ENCODE results near the gene LSR. TPM values are rescaled to one million over a fixed set of nuclear protein-coding genes. Genes with fewer than 3 reads are reported as not detected.

The LSR gene
- total RNA-seq, 4 donors from 2014 or later, result 4.0 to 15.8 (median 5.0) TPM

DNA sequence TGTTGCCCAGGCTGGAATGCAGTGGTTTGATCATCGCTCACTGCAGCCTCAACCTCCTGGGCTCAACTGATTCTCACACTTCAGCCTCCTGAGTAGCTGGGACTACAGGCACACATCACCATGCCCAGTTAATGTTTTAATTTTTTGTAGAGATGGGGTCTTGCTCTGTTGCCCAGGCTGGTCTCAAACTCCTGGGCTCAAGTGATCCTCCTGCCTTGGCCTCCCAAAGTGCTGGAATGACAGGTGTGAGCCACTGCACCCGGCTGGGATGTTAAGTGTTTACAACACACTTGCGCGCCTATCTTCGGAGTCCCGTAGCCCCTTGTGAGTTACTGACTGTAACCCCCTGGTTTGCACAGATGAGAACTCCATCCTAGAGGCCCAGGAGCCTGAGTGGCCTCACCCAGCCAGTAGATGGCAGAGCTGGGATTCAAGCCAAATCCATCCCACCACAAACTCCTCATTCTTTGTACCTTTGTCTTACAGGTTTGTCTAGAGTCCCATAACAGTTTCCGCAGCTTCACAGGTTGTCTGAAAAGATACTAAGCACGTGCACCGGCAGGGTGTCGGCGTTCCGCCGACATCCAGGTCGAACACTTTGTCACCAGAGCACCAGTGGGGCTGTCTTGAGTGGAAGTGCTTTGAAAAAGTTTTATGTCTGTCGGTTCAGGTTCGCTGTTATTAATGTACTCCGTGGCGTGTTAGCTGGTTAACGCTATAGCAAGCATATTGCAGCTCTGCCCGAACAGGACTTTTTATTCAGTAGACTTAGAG lies 57.9 kb downstream of the LSR start:
- TF ChIP-seq, protein P1, sequence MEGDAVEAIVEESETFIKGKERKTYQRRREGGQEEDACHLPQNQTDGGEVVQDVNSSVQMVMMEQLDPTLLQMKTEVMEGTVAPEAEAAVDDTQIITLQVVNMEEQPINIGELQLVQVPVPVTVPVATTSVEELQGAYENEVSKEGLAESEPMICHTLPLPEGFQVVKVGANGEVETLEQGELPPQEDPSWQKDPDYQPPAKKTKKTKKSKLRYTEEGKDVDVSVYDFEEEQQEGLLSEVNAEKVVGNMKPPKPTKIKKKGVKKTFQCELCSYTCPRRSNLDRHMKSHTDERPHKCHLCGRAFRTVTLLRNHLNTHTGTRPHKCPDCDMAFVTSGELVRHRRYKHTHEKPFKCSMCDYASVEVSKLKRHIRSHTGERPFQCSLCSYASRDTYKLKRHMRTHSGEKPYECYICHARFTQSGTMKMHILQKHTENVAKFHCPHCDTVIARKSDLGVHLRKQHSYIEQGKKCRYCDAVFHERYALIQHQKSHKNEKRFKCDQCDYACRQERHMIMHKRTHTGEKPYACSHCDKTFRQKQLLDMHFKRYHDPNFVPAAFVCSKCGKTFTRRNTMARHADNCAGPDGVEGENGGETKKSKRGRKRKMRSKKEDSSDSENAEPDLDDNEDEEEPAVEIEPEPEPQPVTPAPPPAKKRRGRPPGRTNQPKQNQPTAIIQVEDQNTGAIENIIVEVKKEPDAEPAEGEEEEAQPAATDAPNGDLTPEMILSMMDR (IDR thresholded peaks at IDR 0.05; ENCODE audit: low read depth), result no peak

DNA sequence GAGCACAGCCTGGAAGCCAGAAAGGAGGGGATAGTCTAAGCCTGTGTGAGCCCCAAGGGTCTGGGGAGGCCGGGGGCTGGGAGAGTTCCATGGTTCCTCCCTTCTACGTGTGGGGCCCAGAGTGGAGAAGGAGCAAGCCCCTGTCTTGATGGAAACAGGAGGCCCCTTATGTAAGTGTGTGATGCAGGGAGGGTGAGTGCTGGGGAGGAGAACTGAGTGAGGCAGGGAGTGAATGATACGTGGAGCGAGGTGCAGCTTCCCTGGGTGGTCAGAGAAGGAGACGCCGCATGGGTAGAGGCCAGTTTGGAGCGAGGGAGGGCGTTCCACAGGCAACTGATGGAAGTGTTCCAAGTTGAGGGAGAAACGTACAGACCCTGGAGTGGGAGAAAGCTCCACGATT lies 59.1 kb downstream of the LSR start:
- TF ChIP-seq, protein P1 (IDR thresholded peaks at IDR 0.05; ENCODE audit: low read depth), result no peak

DNA sequence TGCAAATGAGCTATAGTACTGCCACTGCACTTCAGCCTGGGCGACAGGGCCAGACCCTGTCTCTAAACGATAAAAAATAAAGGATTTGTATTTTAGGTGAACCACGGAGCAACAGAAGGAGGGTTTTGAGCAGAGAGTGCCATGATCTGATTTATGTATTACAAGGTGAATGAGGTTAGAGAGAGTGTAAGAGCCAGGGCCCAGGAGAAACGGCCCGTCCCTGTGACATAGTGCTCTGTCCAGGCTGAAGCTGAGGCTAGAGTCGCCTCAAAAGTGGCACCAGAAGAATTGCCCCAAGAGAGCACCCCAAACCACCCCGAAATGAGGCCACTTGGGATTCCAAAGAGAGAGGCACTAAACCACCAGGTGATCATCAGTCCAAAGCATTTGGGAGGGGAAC lies 60.1 kb downstream of the LSR start:
- TF ChIP-seq, protein P1 (IDR thresholded peaks at IDR 0.05; ENCODE audit: low read depth), result no peak

DNA sequence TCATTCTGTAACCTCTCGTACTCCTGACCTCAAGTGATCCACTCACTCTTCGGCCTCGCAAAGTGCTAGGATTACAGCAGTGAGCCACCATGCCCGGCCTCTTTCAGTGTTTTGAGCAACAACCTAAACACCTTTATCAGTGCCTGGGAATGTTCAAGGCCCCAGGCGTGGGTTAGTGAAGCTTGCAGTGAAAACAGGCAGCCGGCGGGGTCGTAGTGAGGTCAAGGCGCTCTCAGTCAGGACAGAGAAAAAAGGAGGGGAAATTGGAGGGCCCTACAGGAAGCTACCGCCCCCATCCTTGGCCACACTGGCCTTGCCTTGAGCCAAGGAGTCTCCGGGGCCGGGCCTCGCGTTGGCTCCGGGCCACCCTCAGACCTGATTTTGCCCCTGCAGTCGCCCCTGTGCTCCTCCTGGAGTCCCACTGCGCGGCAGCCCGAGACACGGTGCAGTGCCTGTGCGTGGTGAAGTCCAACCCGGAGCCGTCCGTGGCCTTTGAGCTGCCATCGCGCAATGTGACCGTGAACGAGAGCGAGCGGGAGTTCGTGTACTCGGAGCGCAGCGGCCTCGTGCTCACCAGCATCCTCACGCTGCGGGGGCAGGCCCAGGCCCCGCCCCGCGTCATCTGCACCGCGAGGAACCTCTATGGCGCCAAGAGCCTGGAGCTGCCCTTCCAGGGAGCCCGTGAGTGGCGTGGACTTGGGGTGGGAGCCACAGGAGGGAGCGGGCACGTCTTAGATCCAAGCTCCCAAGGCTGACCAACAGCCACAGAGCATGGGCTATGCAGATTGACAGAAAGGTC lies 60.9 kb downstream of the LSR start:
- TF ChIP-seq, protein P1 (IDR thresholded peaks at IDR 0.05; ENCODE audit: low read depth), result no peak

DNA sequence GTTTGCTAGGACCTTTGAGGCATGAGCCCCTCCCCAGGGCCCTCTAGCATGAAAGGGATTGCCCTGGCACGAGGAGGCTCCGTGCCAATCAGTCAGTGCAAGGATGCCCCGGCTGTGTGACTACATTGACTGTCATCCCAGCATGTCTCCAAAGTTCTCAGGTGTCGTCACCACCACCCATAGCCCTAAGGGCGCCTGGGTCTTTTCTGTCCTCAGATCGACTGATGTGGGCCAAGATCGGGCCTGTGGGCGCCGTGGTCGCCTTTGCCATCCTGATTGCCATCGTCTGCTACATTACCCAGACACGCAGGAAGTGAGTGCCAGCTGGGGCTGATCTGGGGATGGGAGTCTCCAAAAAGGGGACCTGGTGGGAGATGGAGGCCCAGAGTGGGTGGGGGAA lies 61.5 kb downstream of the LSR start:
- TF ChIP-seq, protein P1 (IDR thresholded peaks at IDR 0.05; ENCODE audit: low read depth), result no peak

DNA sequence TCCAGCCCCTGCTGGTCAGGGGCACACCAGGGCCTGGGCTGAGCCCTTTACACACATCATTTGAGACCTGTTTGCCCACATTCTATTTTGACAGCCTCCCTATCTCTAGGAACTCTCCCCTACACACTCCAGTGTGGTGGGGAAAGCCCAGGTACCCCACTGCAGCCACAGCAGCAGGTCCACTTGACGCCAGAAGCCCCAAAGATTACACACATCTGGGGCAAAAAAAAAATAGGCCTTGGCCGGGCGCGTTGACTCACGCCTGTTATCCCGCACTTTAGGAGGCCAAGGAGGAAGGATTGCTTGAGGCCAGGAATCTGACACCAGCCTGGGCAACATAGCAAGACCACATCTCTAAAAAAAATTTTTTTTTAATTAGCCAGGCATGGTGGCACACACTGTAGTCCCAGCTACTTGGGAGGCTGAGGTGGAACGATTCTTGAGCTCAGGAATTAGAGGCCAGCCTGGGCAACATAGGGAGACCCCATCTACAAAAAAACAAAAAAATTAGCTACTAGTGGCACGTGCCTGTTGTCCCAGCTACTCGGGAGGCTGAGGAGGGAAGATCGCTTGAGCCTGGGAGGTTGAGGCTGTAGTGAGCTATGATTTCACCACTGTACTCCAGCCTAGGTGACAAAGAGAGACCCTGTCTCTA lies 62.1 kb downstream of the LSR start:
- TF ChIP-seq, protein P1 (IDR thresholded peaks at IDR 0.05; ENCODE audit: low read depth), result no peak
